H1 (cell line): ENCODE measurements around the gene F11R. TPM values are rescaled to one million over a fixed set of nuclear protein-coding genes. Genes with fewer than 3 reads are reported as not detected.

ENCODE experiments used
- CTBP2 ChIP-seq: IDR thresholded peaks from 2 replicates; pipeline ENCODE4 v1.7.0; 2011; ENCODE audit warnings: borderline replicate concordance, mild to moderate bottlenecking, moderate library complexity, mixed read lengths, low read length; ENCODE audit not compliant: insufficient read depth, insufficient read length
- MAFK ChIP-seq: IDR thresholded peaks from 2 replicates; pipeline ENCODE4 v1.6.1; 2012; ENCODE audit warnings: low read depth, mild to moderate bottlenecking, improper control_type of control experiment, low read length
- RXRA ChIP-seq: IDR thresholded peaks from 2 replicates; pipeline ENCODE4 v1.6.1; 2011; ENCODE audit warnings: low read depth, mild to moderate bottlenecking, low read length, moderate library complexity; ENCODE audit not compliant: insufficient read depth
- polyA plus RNA-seq, 7 experiments: library from polyadenylated mRNA; depleted of rRNA in 3 of 7; stranded (reverse) in 5 of 7; unstranded in 2 of 7; fragments of >200 nt in 5 of 7; fragments of 200-250 nt in 2 of 7; gene quantifications; 1 replicate in 5 of 7; 2 replicates in 1 of 7; 4 replicates in 1 of 7; pipeline versions ENCODE4 v1.2.1 to v1.2.3, GENCODE V29; 2011 to 2013; ENCODE audit warnings: missing spikeins in 2 of 7, mixed read lengths in 2 of 7
- total RNA-seq: library from RNA; stranded (reverse); fragmentation: NEBNext Ultra II Directional; extraction: Animal tissue kit (Norgen Biotek cat#: 25700); gene quantifications from 2 replicates; pipeline ENCODE4 v1.2.1, GENCODE V29; 2021

The F11R gene
- total and polyA plus RNA-seq, 2 of the 8 experiments (the other 6 are each of a cell fraction or from before 2014, with no cell fraction given), result 159 to 200 TPM

- peak; percentile 38 for TF ChIP-seq CTBP2
- TF ChIP-seq MAFK, result no peak
- no peak for TF ChIP-seq RXRA
These were observed 17.7 kb upstream of the F11R start, which contains the start of gene TSTD1 (continued) for GRCh38 chr1:161038523-161039153.
